GM19324 (cell line): ENCODE data around the gene CFAP43.

Experiments used
- ATAC-seq: cut with Tn5 transposase; IDR thresholded peaks from one replicate; pipeline ENCODE4 v1.9.1; 2021; ENCODE audit warnings: mild to moderate bottlenecking, moderate library complexity; ENCODE audit not compliant: unreplicated experiment, low FRiP score

CFAP43 gene, protein sequence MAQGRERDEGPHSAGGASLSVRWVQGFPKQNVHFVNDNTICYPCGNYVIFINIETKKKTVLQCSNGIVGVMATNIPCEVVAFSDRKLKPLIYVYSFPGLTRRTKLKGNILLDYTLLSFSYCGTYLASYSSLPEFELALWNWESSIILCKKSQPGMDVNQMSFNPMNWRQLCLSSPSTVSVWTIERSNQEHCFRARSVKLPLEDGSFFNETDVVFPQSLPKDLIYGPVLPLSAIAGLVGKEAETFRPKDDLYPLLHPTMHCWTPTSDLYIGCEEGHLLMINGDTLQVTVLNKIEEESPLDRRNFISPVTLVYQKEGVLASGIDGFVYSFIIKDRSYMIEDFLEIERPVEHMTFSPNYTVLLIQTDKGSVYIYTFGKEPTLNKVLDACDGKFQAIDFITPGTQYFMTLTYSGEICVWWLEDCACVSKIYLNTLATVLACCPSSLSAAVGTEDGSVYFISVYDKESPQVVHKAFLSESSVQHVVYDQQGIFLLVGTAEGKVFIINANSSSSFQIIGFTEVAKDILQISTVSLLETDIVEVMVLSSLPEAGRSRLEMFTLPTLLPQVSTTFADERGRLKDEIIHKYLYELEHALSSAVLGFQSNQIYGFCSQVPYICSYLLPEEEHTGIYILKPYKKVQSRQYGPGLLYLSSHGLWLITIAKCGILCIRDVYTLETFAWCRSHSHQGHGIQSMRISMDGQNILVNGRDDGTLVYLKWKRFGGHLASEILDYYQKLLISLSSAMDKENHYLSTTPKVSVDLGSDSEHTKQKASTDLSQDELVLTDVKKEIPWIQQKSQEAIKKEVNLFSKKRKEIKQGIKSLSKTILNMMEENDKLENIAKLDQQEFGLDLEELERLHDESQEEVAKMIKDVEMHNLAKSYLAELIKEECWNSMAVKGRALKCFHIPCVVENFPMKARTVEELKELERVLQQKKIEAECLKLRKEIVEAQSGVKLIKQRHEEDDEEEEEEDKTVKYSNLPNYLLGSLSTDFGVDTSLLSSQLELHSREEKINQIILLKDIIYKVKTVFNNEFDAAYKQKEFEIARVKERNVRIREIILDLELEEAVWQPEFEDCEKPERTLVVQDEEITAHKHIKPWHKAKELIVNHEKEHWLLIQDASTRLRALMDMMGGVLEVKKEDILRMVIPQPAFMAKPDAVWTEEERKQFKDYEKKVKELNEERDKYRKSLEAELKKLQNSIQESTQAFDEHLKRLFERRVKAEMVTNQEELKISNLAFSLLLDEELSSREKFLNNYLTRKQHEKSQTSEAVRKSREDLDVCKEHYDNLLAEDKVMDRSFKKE (N-terminal part only)

DNA sequence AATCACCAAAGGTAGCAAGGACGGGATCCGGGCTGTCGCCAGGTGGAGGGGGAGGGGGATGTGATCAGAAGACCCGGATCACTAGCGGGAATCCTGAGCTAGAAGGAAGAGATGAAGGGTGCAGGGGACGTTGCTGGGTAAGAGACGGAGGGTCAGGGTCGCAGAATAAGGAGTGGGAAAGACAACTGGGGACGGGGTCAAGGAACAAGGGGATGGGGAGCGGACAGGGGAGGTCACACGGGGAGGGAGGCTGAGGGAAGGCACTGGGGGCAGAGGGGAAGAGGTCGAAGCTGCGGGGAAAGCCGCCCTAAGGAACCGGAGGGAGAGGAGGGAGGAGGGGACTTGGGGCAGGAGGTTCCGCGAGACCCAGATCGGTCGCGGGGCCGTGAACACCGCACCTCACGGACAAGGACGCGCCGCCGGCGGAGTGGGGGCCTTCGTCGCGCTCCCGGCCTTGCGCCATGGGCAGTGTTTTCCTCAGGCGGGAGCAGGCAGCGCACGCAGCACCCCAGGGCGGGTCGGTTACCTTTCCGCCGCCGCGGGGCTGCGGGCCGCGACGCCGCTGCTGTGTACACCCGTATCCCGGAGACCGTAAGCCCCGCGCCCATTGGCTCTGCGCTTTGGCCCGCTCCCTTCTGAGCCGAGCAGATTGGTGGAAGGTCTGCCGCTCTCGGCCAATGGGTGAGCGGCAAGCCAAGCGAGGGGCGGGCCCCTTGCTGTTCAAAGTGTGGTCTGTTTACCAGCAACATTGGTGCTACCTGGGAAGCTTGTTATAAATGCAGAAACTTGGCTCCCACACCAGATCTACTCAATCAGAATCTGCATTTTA is at the start of gene CFAP43:
Gene CFAP43 (minus strand): TSS at position 581 of the 829 bp plus-strand sequence. CDS start 118 bp downstream, at position 463.
- ATAC-seq: peak; percentile 100

DNA sequence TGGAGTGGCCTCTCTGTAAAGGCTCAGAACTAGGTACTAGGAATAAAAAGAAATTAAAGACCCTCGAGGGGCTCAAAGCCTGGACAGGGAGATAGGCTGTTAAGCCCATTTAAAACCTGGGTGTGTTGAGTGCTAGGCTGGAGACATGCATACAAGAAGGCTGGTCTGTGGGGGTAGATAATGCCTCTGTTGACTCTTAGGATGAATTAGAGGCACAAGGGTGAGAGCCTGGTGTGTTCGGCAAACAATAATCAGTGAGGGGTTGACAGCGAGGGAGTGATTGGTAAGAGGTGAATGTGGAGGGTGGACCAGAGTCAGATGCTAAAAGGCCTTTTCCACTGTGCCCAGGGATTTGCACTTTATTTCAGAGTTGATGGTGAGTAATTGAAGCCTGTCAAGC is 49.5 kb upstream of the CFAP43 start:
- no peak for ATAC-seq

DNA sequence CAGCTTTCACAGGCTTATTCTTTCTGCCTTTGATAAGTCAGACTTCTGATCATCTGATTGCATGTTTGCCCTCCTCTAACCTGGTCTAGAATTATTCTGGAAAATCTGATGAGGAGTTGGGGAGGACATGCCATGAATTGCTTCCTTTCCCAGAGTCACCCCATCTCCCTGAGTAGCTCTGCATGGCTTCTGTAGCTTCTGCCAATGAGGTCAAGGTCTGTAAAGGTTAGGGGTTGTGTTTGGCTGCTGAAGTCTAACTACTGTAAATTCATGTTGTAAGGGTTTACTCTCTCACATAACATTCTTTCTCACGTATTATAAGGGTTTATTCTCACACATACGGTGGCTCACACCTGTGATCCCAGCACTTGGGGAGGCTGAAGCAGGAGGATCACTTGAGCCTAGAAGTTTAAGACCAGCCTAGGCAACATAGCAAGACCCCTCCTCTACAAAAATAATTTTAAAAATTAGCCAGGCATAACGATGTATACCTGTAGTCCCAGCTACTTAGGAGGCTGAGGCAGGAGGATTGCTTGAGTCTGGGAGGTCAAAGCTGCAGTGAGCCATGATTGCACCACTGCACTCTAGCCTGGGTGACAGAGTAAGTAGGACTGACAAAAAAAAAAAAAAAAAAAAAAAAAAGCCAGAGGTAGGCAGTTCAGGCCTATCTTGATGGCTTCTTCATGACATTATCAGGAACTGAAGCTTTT is 47.5 kb upstream of the CFAP43 start:
- no peak for ATAC-seq

DNA sequence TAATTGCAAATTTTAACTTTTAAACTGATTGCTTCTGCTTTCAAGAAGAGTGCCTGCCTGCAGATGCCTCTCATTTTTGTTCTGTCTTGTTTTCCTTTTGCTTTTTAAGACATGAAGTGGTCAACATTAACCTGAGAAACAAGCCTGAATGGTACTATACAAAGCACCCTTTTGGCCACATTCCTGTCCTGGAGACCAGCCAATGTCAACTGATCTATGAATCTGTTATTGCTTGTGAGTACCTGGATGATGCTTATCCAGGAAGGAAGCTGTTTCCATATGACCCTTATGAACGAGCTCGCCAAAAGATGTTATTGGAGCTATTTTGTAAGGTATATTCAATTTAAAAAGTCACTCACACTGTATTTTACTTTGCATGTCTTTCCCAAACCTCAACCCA is 45.6 kb upstream of the CFAP43 start:
- ATAC-seq: no peak

DNA sequence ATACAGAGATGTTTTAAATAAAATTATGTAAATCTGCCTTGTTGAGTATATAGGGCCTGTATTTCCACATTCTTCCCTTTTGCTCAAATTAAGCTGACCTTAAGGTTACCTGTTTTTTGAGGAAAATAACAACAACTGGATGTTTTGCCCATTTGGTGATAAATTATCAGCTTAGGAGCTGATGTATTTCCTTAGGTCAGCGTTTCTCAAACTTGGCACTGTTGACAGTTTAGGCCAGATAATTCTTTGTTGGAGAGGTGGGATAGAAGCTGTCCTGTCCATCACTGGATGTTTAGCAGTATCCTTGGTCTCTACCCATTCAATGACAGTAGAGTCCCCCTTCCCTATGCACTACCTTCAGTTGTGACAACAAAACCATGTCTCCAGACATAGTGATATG is 44.0 kb upstream of the CFAP43 start:
- no peak for ATAC-seq

DNA sequence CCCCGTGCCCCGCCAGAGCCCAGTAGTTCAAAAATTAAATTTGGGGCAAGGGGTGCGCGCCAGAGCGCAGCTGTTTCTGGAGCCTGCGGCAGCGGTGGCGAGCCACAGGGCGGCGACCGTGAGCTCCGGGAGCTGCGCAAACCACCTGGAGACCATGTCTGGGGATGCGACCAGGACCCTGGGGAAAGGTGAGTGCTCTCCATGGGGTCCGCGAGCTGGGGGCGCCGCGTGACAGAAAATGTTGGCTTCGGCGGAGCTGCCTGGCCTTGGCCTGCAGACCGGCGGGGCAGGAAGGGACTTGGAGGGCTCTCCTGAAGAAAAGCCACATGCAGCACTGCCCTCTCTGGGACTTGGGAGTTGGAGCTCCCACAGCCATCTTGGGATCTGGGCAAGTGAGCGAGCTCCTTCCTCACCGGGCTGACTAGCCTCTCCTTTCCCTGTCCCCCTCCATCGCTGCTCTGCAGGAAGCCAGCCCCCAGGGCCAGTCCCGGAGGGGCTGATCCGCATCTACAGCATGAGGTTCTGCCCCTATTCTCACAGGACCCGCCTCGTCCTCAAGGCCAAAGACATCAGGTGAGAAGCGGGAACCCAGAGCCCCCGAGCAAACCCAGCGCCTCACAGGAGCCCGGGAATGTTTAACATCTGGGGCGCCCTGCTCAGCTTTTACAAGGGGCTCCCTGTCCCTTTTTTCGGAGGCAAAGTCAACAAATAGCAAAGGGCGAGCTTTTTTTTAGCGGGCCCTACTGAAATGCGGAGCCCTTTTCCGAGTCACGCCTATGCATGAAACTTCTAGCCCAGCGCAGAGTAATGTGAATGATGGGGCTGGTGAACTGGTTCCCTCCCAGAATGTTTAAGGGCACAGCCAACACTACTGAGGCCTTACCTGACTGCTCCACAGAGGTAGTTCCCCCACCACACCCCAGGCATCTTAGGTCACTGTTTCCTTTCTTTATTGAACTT is 42.9 kb upstream of the CFAP43 start:
- peak; percentile 54 for ATAC-seq

DNA sequence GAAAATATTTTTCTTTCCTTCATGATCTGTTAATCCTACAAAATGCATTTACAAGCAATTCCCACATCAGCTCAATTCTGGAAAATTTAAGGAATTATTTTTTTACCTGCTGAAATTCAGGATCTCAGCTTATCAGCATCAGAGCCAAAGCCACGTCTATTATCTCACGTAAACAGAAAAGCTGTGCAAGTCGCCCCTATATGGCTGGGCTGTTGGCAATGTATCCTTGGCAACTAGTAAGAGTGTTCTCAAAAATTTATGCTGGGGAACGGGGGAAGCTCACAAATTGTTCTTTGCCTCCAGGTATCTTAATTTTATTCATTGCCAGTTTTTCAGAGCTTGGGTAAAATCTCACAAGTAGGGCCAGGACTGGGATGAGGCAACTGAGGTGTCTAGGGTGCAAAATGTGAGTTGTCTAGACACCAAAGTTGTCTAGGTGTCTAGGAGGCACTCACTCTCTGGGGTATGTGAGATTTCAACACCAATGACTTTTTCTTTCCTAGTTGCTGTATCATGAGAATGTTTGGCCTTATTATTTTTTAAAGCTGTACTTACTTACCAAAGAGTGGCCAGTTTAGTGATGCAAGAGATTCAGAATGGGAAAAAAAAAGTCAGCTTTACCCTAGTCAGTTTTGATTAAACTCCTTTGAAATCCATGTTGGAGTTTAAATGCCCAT is 41.9 kb upstream of the CFAP43 start:
- no peak for ATAC-seq

DNA sequence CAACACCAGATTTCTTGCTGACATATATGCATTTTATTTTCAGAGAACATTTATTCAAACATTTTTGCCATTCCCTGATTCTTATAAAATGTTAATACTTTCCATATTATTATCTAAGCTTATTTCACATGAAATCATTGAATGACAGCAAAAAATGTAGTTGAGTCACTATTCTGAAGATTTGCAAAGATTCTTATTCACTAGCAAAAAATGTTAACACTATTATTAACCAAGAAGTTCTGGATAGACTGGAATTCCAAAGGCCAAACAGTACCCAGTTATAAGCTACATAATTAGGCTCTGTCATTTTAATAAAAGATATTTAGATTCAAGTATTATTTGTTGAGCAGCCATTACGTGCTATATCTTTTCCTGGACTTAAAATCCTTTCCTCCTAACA is 41.1 kb upstream of the CFAP43 start:
- ATAC-seq: no peak

DNA sequence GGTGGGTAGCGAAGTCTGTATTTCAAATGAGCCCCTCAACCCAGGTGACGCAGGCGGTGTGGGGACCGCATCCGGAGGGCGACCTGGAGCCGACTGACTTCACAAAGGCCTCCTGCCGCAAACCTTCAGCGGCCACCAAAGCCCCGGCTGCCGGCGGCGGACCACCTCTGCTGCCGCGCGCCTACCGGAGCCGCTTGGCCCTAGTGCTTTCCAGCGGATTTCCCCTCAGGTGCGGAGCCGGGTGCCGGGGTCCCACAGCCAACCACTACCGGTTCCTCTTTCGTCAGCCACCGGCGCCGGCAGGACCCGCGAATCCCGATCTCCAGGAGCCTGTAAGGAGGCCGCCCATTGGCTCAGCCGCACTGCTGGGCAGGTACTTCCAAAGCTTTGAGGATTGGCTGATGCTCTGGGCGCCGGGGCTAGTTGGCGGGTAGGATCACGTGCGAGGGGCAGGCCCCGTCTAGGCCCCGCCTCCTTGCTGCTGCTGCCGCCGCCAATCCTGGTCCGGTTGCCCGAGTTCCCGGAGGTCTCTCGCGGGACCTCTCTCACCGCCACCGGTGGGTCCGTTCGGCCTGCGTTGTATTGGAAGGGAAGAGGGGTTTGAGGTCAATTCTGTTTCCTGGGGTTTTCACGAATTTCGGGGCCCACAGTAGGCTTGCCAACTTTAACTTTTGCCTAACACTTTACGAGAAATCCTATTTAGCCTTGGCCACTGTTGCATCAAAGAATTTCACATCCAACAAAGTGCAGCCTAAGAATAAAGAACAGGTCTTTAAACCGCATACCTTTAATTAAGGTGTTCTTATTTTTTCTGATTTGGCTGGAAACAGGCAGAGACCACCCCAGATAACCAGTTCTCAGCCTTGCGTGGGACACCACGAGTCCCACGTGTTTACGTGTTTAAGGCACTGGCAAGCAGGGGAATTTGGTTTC is 36.8 kb upstream of the CFAP43 start, which contains the start of gene GSTO2:
Gene GSTO2 (plus strand): TSS at position 472 of the 933 bp plus-strand sequence. CDS start 5,732 bp downstream, outside the sequence.
- peak; percentile 99 for ATAC-seq

DNA sequence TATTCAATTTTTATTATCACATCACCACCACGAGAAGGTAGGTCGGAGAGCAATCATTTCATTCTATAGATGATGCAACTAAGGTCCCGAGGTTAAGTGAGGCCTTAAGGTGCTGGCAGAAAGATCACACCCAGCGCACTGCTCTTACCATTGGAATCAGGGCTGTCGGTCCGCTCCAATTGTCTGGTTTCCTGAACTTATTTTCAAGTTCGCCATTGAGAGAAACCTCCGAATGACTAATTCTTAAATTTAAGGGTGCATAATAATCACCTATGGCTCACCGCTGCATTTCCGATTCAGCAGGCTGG is 36.2 kb upstream of the CFAP43 start:
- peak; percentile 0 for ATAC-seq

DNA sequence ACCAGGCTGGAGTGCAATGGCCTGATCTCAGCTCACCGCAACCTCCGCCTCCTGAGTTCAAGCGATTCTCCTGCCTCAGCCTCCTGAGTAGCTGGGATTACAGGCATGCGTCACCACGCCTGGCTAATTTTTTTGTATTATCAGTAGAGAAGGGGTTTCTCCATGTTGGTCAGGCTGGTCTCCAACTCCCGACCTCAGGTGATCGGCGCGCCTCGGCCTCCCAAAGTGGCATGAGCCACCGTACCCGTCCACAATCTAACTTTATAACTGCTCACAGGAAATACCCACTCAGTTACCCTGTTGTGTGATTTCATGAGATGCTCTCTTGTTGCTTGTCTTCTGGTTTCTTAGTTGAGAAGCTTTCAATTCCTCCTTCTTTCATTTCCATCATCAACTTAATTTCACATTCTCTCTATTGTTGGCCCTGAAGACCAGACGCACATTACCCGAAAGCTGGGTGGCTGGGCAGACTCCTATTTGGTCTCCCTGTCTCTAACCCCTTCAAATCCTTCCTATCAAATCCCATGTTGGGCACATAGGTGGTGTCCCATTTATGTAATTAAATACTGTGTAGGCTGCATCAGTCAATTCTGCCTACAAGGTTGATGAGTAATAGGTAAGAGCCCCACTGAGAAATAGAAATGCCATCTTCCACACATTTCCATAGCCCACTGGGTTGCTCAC is 35.7 kb upstream of the CFAP43 start:
- ATAC-seq: no peak

DNA sequence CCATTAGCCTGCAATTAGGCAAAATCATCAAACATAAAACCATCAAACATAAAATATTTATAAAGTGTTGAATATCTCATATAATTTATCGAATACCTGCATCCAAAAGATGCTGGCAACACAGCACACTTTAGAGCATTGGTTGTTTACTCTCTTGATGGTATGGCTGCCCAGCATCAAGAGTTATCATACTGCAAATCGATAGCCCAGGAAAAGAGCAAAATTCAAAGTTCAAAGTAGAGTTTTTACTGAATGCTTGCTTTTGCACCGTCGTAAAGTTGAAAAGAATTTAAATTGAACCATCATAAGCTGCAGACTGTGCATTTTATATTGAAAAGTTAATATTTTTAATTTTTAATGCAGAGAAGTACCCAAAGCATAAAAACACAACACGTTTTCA is 32.6 kb upstream of the CFAP43 start:
- no peak for ATAC-seq

DNA sequence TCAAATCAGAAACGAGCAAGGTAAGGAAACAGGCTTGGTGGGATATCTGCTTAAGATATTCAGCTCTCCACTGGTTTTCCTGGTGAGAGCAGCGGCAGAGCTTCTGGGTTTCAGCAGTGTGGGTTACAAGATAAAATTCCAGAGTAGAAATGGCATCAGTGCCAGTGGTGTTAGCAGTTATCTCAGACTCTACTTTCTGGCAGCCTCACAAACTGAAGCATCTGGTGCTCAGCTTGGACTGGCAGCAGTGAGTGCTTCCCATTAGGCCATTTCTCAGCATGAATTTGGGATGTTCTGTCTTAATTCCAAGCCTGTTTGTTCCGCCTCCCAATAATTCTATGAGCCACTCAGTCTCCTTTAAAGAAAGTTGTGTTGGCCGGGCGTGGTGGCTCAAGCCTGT is 29.9 kb upstream of the CFAP43 start:
- no peak for ATAC-seq

DNA sequence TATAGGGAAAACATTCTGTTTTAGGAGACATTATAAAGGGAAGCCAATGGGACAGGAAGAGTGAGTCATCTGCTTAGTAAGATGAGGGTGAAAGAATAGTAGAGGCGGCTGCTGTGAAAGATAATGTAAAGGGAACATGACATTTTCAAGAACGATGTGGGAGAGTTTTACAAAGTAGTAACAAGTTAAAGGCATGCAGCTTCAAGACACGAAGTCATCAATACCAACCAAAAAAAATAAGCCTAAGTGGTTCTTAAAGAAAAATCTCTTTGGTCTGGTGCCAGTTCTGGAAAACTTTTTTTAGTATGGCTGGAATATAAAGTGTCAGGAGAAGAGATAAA is 28.6 kb upstream of the CFAP43 start:
- ATAC-seq: no peak

DNA sequence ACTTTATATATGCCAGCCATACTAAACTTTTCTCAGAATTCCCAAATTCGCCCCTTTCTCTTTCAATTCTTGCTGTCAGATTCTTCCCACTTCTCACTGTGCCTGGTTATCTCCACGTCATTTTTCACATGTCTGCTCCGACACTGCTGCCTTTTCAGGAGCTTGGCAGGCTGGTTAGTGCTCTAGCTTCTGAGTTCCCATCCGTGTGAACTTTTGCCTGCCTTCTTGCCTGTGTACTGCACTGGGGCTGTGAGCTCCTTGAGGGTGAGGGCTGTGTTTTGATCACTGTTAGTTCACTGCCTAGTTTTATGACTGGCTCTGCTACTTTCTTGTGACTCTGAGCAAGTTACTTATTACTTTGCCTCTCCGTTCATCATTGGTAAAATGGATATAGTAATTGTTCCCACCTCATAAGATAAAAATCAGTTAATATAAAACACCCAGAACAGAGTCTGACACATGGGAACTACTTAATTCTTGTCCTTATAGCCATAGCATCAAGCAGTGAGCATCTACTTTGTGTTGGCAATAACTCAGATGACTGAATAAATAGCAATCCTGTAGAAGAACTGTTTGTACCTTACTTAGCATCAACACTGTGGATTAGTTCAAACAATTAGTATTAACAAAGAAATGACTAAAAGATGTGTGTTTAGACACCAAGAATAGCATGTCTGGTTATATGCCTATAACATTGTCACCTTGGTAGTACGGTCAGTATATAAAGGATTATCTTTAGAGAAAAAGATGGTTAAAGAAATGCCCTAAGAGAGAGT is 28.0 kb upstream of the CFAP43 start:
- ATAC-seq: no peak
